GM19328 (cell line): ENCODE results near the gene SLC16A8.
"Not testable (repeated sequence)": the region's sequence is repeated elsewhere in the genome, so short reads cannot be mapped to it uniquely, and the experiment has no call there.

ENCODE experiments used
- ATAC-seq: cut with Tn5 transposase; IDR thresholded peaks from one replicate; pipeline ENCODE4 v1.9.1; 2021; ENCODE audit warnings: mild to moderate bottlenecking, moderate library complexity; ENCODE audit not compliant: unreplicated experiment

SLC16A8 gene, protein sequence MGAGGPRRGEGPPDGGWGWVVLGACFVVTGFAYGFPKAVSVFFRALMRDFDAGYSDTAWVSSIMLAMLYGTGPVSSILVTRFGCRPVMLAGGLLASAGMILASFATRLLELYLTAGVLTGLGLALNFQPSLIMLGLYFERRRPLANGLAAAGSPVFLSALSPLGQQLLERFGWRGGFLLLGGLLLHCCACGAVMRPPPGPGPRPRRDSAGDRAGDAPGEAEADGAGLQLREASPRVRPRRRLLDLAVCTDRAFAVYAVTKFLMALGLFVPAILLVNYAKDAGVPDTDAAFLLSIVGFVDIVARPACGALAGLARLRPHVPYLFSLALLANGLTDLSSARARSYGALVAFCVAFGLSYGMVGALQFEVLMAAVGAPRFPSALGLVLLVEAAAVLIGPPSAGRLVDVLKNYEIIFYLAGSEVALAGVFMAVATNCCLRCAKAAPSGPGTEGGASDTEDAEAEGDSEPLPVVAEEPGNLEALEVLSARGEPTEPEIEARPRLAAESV

DNA sequence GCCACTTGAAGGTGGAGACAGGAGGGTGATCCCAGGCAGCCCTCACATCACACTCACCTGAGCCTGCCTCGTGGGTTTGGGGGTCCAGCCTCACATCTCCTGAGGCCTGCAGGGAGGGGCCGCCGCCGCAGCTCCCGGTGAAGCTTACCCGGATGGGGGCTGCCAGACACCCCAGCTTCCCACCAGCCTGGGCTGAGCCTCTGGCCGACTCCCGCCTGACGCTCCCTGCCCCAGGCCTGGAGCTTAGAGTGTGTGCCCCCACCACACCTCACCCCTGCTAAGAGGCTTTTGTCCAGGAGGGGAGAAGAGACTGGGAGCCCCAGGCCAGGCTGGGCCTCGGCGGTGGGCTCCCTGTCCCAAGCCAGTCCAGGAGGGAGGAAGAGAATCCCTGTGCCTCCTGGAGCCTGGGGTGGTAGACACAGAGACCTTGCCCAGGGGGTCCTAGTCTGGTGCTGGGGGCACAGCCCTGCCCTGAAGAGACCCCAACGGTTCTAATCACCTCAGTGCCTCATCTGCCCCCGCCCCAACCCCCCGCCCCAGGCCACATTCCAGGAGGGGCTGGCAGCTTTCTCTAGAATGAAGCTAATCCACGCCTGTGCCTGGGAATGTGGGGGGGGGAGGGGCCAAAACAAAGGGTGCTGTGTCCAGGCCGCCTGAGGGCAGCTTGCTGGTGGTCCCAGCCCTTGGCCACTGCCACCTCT, at the start of gene SLC16A8:
SLC16A8 (minus strand) TSS at position 254 of the 701 bp plus-strand sequence. CDS start 1,311 bp downstream, outside the sequence.
- ATAC-seq = no peak

DNA sequence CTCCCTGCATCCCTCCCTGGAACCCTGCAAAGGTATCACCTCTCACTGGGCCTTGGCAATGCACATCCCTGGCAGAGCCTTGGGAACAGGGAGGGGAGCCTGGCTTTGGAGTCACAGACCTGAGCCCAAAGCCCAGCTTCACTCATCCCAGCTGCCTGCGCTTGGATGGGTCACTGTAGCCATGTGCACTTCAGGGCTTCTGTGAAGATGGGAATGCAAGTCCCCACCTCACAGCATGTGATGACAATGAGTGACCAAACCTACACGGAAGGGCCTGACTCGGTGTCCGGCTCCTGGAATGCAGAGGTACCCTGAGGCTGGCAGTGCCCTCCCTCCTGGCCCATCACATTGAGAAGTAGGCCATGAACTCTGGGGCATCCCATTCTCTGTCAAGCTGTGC, 49.3 kb upstream of the SLC16A8 start:
- ATAC-seq = no peak

DNA sequence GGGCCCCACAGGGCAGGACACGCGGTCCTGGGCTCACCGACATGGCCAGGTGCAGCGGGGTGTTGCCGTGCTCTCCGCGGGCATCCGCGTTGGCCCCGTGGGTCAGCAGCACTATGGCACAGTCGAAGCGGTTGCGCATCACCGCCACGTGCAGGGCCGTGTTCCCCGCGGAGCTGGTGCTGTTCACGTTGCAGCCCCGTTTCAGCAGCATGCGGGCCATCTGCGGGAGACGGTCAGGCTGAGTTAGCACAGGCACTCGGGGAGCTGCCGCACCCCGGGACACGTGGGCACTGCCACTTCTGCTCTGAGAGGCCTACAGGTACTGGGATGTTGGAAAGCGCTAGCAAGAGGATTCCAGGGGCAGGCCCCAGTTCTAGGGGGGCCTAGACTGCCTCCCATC, 48.8 kb upstream of the SLC16A8 start:
- ATAC-seq = no peak

DNA sequence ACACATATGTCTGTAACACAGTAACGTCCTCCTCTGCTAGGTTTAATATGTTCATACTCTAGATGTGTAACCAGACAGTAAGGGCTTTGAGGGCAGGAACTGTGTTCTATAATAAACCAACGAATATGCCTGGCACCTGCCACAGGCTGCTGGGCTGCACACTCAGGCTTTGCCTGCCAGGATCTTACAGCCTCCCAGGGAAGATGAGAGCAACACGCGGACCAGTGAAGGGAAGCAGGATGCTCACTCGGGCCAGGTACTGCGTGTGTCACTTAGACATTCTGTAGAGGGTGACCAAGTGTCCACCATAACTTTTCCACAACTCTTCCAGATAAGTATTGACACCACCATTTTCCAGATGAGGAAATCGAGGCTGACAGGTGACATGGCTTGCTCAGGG, 48.2 kb upstream of the SLC16A8 start:
- no peak for ATAC-seq

DNA sequence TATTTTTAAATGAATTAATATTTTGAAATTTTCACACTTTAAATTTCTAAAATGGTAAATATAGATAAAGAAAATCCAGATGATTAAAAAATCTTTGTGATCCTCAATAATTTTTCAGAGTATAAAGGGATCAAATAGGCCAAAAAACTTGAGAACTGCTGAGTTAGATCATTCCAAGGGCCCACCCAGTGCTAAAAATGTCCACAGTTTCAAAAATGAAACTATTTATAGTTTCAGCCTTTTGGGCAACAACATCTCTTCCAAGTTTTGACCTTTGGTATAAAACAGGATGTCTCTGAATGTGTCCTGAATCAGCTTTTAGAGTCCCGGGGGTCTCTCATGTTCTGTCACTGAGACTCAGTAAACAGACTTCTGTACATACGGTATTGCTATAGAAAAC, 47.4 kb upstream of the SLC16A8 start:
- ATAC-seq = no peak

DNA sequence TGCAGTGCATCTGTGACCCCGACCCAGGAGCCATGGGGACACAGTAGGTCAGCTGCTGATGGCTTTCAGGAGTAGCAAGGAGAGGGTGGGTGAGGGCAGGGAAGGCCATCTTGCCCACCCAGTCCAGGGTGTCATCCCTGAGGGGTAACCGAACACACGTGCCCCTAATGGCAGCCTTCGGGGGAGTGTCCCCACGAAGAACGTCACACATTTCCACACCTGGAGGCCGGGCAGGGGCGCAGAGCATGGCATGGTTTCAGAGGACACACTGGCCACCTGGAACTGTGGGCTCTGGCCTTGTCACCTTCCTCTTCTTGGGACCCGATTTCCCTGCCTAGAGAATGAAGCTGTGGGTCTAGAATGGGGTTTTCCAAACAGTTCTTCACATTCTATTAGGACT, 45.9 kb upstream of the SLC16A8 start:
- ATAC-seq = no peak

DNA sequence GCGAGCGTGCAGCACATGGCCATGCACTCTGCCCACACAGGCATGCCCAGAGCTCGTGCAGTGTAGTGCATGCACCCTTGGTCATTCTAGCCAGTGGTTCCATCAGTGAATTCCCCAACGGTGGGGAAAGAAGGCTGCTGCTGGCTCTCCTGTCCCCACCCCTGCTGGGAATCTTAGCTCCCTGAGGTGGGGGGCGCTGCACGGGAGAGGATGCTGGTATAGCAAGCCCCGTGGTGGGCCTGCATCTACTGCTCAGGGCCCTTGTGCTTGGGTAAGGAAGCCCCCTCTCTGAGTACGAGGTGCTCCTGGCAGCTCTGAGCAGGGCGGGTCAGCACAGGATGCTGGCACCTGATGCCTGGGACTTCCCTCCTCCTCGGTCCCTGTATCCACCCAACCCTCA, 45.0 kb upstream of the SLC16A8 start:
- ATAC-seq = no peak

DNA sequence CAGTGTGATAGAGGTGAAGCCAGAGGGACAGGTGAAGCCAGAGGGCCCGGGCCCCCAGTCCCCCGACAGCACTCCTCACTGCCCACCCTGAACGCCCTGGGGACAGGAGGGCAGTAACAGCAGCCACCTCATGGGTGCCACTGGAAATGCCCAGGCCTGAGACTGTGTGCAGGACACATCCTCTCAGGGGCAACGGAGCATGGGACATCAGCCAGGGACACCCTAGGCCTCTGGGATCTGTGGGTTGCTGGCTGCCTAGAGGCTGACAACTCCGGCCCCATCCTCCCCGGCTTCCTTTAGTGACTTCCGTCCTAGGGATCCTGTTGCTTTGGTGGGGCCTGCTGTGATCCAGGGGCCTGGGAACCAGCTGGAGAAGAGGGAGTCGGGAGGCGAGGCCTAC, 43.9 kb upstream of the SLC16A8 start:
- ATAC-seq = no peak

DNA sequence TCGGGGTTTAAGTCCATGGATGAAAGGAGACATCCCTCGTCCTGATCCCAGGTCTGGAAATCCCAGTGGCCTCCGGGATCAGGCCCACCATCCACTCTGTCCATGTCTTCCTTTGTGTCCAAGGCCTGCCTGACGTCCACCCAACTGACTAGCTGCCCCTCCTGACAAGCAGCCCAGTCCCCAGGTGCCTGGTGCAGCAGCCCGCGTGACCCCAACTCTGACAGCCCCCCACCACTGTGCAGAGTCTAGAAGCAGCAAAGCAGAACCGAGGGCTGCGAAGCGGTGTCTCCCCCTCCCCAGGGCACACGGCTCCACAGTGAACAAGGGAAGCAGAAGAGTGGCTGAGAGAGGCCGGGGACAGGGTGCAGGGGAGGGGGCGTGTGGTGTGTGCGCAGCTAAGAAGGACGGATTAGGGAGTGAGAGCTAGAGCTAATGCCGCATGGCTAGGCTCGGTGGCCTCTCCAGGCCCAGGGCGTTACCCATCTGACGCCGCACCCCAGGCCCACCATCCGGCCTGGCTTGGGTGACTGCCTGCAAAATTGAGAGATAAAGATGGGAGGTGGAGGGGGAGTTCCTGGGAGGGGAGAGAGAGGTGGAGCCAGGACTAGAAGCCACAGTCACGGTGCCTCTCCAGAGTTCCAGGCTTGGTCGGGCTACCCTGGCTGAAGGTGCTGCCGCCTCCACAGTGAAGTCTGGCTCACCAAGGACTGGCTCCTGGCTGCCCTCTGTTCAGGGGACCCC, 43.1 kb upstream of the SLC16A8 start:
- ATAC-seq = no peak

DNA sequence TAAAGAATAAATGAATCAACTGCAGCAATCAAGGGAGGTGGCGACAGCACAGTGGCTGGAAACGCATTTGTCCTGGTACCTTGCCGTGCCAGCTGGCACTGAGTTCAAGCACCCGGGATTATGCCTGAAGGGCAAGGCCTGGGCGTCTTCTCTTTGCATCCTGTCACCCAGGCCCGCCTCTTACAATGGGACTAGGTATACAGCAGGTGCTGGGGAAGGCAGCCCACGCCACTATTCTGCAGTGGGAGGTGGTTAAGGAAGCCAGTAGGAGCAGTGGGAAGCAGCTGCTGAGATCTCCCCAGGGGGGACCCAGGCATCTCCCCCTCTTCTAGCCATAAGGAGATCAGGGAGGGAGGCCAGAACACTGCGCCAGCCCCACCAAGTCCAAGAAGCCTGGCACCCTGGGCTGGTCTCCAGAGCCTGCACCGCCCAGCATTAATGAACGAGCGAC, 41.8 kb upstream of the SLC16A8 start:
- ATAC-seq = no peak

DNA sequence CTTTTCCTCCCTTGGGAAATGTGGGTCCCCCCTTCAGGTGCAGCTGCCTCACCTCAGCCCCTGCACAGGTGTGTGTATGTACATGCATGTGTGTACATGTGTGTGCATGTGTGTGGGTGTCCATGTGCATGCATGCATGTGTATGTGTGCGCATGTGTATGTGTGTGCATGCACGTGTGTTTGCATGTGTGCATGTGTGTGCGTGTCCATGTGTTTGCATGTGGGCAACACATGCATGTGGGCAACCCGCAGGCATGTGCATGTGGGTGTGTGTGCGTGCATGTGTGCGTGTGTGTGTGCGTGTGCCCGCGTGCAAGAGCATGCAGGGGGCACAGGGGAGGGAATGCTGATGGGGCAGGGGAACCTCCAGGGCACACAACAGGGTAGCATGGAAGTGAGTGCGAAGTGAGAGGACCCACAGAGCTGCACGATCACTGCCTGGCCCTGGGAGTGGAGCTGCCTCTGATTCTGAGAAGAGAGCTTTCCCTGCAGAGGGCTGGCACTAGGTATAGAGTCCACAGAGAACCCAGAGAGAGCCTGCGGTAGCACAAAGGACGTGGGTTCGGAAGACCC, 41.1 kb upstream of the SLC16A8 start:
- no peak for ATAC-seq

DNA sequence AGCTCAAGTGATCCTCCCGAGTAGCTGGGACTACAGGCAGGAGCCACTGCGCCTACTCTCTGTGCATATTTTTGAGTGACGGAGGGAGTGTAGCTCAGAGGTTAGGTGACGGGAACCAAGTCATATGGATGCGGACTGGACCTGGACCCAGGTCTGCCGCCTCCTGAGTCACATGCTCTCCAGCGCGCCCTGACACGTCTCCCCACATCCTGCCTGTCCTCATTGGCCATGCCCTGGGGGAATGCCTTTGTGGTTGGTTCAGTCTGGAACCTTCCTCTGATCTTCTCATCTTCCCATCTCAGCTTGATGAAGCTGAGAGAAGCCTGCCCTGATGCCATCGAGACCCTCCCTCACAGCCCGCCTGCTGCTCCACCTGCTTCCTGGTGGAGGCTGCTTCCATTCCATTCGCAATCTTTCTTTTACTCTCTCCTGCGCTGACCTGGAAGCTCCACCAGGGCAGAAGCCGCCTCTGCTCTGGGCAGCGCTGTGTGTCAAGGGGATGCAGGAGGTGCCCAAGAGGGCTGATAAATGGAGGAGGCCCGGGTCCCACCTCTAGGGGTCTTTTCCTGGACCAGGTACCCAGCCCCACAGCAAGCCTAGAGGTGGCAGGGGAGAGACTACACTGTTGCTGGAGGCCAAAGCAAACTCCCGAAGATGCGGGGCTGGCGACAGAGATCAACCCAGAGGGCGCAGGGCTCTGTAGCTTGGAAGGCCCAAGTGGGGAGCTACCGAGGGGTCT, 40.4 kb upstream of the SLC16A8 start:
- ATAC-seq = no peak

DNA sequence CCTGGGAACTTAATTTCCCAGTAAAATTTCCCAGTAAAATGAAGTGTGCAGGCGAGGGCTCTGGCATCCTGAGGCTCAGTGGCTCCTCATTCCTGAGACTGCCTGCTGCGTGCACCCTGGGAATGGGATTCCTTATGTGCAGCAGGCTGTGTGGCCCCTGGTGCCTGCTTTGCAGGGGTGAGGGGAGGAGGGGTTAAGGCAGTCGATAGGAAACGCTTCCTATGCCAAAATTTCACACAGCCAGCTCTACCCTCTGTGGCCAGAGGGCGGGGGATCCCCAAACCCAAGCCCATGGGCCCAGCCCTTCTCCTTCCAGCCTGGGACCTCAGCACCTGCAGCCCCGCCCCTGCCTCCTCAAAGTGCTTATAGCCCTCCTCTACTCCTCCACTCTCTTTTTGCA, 38.6 kb upstream of the SLC16A8 start:
- ATAC-seq = no peak

DNA sequence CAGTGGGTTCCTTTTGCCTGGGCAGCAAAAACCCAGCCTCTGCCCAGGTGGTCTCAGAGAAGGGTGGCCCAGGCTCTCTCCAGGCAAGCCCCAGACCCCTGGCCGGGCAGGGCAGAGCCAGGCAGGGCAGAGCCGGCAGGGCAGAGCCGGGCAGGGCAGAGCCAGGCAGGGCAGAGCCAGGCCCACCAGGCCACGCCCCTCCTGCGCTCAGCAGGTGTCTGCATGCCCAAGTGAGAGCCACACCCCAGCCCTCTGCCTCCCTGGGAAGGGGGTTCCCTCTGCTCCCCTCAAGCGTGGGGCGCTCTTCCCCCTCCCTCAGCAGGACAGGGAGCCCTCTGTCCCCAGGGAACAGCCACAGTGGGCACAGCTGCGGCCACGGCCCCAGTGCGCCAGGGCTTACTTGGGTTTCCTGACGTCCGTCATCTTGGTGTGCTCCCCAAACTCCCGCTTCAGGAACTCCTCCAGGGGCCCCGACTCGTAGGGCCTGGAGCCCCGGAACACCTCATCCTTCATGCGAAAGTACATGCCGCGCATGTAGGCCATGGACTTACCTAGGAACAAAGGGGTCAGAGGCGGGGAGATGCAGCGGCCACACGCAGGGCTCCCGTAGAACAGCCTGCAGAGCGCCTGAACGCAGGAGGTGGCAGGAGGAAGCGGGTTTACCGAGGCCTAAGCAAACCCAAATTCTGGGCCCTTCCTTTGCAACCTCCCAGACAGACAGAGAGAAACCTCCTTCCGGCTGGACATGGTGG, 36.6 kb upstream of the SLC16A8 start:
- ATAC-seq = no peak

DNA sequence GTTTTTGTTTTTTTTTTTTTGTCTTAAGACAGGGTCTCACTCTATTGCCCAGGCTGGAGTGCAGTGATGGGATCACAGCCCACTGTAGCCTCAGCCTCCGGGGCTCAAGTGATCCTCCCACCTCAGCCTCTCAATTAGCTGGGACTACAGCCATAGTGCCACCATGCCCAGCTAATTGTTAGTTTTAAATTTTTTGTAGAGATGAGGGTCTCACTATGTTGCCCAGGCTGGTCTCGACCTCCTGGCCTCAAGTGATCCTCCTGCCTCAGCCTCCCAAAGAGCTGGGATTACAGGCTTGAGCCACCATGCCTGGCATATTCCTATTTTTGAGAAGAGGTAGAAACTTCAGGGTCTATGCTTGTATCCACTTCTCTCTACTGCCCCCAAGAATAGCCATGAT, 34.8 kb upstream of the SLC16A8 start:
- ATAC-seq = not testable (repeated sequence)

DNA sequence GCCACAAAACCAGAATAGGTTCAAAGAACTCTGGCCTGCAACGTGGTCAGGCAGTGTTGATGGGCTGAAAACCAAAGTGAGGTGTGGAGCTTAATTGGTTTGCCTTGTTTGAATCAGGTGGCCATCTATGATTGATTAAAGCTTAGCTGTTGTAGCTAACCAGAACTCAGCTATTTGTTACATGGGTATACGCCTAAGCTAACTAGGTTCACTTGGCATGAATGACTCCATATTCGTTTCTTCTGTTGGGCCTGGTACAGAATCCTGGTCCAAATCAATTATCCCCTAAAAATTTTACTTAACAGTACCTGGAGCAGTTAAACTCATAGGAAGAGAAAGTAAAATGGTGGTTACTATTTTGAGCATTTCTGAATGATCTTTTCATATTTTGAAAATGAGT, 34.2 kb upstream of the SLC16A8 start:
- ATAC-seq = no peak

DNA sequence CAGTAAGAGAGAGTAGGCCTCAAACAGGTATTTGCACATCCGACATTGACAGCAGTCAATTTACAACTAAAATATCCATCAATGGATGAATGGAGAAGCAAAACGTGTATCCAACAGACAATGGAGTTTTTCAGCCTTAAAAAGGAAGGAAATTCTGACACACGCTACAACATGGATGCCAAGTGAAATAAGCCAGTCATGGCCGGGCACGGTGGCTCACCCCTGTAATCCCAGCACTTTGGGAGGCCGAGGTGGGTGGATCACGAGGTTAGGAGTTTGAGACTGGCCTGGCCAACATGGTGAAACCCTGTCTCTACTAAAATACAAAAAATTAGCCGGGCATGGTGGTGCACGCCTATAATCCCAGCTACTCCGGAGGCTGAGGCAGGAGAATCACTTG, 33.6 kb upstream of the SLC16A8 start:
- ATAC-seq = not testable (repeated sequence)

DNA sequence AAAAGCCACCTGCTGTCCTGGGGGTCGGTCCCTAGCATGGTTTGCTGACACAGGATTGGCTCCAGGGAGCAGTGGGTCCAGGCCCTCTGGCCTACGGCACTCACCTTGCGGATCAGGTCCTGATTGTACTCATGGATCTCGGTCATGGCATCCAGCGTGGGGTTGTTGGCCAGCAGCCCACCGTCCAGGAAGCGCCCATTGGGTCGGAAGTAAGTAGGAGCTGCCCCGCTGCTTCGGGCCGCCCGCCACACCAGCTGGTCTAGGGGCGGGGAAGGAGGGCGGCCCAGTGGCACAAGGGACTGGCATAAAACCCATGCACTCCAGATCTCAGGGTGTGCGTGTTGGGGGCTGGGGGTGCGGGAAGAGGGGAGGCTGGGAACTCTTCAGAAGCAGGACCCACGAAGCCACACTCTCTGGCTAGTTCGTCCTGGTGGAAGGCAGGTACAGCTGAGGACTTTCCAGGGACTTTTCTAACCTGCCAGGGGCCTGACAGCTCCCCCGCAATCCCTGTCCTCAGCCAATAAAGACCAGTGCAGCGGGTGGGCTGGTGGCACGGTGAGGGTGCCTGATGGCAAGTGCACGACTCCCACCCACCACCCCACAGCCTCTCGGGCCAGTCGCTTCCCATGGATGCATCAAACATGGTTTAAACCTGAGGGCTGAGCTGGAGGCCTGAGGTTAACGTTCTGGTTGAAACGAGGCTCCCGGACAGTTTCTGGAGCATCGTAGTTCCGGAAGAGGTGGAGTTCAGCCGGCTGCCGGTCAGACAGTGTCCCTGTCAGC, 31.6 kb upstream of the SLC16A8 start:
- no peak for ATAC-seq
